Bronchial epithelial cell (primary cell): Measurements from ENCODE around the gene OMG. TPM values are rescaled to one million over a fixed set of nuclear protein-coding genes. Genes with fewer than 3 reads are reported as not detected.

Source experiments
- DNase-seq: peaks from one replicate; pipeline ENCODE4 v3.0.0-alpha.2; 2010; ENCODE audit warnings: low read depth
- FAIRE-seq: peaks from 2 replicates; lab custom pipeline; 2011; peaks lifted over from hg19 to GRCh38; lab: Jason Lieb, UNC
- H3K27me3 ChIP-seq: 2 replicates; pipeline ENCODE4 v1.5.1; 2011; ENCODE audit warnings: low read length; ENCODE audit not compliant: control insufficient read depth, insufficient read depth
- H3K36me3 ChIP-seq: 2 replicates; pipeline ENCODE4 v1.5.1; 2011; ENCODE audit warnings: low read length; ENCODE audit not compliant: control insufficient read depth, insufficient read depth
- H3K4me3 ChIP-seq: 2 replicates; pipeline ENCODE4 v1.5.1; 2011; ENCODE audit warnings: mild to moderate bottlenecking, low read depth, low read length, control low read depth
- CTCF ChIP-seq: IDR thresholded peaks from 2 replicates; pipeline ENCODE4 v1.5.1; 2011; ENCODE audit warnings: mild to moderate bottlenecking, moderate library complexity, low read length, control low read depth, inconsistent platforms; ENCODE audit not compliant: insufficient read depth, severe bottlenecking
- total RNA-seq: library from RNA; depleted of rRNA; stranded (reverse); fragments of >200 nt; gene quantifications from 2 replicates; pipeline ENCODE4 v1.2.1, GENCODE V29; 2014

The OMG gene
- total RNA-seq, 1 donor from 2014 or later, result not detected

DNA sequence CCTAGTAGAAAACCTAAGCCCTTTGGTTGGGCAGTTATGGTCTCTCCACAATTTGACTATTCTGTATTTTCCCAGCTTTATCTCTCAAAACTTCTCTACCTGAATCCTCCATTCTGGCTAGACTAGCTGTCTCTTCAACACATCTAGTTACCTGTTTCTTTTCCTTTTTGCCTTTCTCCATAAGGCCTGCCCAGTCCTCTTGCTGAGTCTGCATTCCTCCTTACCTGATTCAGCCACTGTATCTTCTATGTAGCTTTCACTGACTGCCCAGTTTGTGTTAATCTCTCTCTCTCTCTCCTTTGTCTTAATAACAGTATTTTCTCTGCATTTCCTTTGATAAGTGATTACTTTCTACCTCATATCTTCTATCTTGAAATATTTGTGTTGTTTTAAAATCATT, 26.5 kb upstream of the OMG start:
- TF ChIP-seq CTCF, result no peak
- no peaks in the 10 kb centered on the region for H3K27me3 ChIP-seq
- FAIRE-seq (no peak), DNase-seq (no peak)
- no peaks in the 10 kb centered on the region for H3K36me3 ChIP-seq
- H3K4me3 ChIP-seq, result no peak overlapping the region

DNA sequence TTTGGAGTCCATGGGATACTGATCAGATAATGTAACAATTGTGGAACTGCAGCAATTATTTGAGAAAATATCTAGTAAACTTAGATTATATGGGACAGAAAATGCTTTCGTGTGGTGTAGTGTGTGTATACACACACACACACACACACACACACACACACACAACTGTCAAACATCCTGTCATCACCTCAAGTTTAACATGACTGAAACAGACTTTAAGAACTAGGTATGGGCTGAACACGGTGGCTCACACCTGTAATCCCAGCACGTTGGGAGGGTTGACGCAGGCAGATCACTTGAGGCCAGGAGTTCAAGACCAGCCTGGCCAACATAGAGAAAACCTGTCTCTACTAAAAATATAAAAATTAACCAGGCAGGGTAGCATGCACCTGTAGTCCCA, 24.9 kb upstream of the OMG start:
- TF ChIP-seq CTCF, result no peak
- H3K36me3 ChIP-seq, result no peaks in the 10 kb centered on the region
- DNase-seq (no peak), FAIRE-seq (no peak)
- no peaks in the 10 kb centered on the region for H3K27me3 ChIP-seq
- no peak overlapping the region for H3K4me3 ChIP-seq

- Histone ChIP-seq H3K36me3 (no peaks in the 10 kb centered on the region), H3K4me3 (no peak within 1 kb of the TSS), H3K27me3 (no peaks in the 10 kb centered on the region)
- no peak for TF ChIP-seq CTCF
- DNase-seq, result peak; percentile 70
- no peak for FAIRE-seq
These were observed 24.4 kb upstream of the OMG start, which contains the start of gene EVI2A for GRCh38 chr17:31321481-31321880. Gene EVI2A (minus strand): TSS chr17:31321622. CDS start chr17:31319013, 2,609 bp downstream.

- FAIRE-seq (no peak), DNase-seq (no peak)
- H3K27me3 ChIP-seq, result no peaks in the 10 kb centered on the region
- no peak overlapping the region for H3K4me3 ChIP-seq
- H3K36me3 ChIP-seq, result no peaks in the 10 kb centered on the region
- no peak for TF ChIP-seq CTCF
These were observed 23.8 kb upstream of the OMG start for GRCh38 chr17:31320791-31321190.

- TF ChIP-seq CTCF, result no peak
- H3K27me3 ChIP-seq, result no peaks in the 10 kb centered on the region
- DNase-seq (no peak), FAIRE-seq (no peak)
- H3K36me3 ChIP-seq, result no peaks in the 10 kb centered on the region
- H3K4me3 ChIP-seq, result no peak overlapping the region
These were observed 23.2 kb upstream of the OMG start for GRCh38 chr17:31320241-31320640.
